IPS DF 4.7 (cell line): ENCODE results near the gene ARFRP1.

Experiments
- DNase-seq: peaks from one replicate; pipeline ENCODE4 v3.0.0-alpha.2; 2013; ENCODE audit warnings: low spot score; ENCODE audit errors: extremely low read depth

ARFRP1 gene

DNA sequence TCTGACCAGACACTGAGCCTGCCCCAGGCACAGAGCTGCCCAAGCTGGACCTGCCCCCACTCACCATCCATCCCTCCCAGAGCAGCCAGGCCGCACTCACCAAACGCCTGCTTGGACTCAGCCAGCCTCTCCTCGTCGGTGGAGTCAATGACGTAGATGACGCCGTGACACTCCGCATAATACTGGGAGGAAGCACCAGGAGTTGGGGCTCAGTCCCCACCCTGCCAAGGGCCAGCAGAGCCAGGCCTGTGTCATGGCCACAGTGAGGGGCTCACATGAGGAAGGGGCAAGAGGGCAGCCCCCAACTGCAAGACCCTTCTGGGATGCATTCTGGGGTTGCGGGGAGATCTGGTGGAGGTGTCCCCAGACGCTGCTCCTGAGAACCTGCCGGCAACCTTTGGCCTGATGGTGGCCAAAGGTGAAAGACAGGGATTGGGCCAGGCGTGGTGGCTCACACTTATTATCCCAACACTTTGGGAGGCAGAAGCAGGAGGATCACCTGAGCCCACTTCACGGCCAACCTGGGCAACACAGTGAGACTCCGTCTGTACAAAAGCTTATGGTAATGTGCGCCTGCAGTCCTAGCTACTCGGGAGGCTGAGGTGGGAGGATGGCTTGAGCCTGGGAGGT is 5.6 kb downstream of the ARFRP1 start:
- DNase-seq, result no peak

DNA sequence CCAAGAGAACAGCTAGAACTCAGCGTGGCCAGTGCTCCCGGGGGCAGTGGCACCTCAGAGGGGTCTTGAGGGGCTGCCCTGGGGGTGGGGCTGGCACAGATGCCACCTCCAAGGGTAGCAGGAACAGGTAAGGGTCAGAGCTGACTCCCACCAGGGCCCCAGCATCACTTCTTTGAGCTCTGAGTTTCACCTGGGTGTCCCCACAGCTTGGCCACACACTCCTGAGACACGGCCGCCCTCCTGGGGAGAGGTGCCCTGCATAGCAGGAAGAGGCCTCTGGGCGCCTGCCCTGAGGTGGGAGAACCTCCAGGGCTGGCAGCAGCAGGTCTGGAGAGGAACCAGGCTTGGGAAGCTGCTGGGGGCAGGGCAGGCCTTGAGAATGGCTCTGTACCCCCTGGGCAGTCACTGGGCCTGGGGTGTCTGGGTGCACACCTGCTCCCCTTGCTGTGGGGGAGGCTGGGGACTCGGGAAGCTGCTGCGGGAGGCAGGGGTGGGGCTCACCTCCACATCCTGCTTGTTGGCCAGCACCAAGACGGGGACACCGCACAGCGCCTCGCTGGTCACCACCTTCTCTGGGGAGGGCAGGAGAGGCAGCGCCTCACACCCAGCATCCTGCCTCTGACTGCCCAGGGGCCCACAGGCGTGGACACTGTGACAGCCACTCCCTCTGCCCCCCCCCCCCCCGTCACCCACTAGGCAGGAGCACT is 6.3 kb downstream of the ARFRP1 start:
- DNase-seq, result no peak

DNA sequence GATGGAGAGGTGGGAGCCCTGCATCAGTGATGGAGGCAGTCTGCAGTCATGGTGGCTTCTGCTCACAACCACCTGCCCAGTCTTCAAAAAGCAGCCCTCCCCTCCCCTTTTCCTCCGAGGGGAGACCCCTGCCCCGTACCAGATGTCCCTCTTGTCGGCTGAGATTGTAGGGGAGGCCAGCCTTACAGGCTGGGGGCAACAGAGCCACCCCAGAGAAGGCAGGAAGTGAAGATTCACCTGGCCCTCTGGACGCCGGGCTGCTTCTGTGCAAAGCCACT is 6.8 kb downstream of the ARFRP1 start:
- DNase-seq, result no peak

DNA sequence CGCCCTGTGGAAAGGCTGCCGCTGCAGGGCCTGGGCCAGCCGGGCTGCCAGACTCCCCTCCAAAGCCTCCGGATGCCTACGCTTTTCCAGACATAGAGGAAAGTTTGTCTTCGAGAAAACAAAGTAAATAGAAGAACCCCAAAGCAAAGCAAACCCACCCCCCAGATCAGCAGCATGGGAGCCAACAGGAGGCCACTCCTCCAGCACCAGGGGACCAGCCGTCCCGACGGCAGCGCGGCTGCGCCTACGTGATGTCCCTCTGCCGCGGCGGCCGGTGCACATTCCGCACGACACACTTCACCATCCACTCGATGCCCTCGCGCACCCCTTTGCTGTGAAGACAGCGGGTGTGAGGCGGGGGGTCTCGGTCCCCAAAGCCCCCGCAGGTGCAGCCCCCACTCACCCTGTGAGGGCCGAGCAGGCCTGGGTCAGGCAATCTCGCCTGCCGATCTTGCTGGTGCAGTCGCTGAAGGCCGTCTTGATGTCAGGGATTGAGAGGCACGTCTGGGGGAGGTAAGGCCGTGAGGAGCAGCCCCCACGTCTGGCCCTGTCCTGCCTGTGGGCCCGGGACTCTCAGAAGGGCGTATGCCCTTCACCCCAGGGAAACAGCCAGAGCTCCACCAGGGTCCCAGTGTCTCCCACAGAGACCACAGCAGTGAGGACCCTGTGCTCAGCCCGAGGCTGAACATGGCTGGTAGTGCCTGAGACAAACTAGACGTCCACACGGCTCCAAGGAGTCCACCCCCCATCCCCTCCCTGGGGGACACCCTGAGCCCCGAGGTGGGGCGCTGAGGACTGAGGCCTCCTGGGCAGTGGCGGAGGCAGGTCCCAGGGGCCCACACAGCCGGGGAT is 7.4 kb downstream of the ARFRP1 start:
- no peak for DNase-seq

DNA sequence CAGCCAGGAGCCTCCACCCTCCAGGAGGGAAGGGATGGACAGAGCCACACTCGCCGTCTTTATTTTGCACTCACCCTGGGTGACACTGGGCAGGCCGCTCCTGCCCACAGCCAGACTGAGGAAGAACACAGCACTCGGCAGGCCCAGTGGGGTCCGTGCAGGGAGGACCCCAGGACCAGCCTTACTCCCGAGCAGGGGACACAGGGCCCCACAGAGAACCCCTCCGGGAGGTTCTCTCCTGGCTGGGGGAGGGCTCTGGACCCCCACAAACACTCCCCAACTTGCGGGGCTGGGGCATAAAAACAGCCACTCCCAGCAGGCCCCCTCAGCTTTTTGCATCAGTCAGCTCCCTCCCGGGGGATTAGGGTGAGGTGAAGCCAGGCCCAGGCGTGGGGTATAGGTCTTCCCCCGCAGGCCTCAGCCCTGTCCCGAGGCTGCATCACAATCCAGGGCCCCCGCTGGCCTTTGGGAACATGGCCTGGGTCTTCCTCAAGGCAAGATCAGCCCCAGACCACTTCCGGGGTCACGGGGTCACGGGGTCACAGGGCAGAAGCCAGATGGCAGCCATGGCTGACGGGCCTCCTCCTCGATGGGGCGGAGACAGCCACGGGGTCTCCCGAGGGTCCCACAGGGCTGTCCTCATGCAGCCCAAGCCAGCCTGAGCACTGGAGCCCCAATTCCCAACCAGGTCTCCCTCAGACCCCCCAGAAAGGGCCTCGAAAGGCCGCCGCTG is 8.1 kb downstream of the ARFRP1 start:
- no peak for DNase-seq

DNA sequence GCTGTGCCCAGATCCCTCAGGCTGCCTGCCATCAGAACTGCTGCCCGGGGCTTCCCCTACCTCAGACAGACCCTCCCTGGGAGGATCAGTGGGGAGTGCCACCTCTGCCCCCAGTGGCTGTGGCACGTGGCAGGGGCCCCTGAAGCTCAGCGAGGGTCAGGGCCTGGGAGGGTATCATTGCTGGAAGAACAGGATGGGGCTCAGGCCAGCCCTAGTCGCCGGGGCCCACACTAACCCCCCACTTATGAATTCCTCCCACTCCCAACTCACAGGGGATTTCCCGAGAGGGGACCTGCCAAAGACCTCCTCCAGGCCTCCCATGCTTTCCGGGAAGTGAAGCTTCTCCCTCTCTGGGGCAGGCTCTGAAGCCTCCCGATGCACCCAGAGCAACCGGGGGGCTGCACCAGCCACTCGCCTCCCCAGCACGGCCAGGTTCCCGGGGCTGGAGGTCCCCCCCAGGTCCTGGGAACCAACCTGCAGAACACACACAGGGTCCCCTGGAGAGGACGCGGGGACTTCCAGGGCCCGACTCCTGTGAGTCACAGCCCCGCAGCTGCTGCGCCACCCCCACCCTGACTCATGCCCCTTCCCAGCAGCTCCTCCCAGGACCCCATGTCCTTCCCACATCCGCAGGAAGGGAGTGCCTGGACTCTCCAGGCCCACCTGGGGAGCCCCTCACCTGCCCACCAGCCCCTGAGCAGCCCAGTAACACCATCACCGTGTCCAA is 8.9 kb downstream of the ARFRP1 start:
- DNase-seq, result no peak

DNA sequence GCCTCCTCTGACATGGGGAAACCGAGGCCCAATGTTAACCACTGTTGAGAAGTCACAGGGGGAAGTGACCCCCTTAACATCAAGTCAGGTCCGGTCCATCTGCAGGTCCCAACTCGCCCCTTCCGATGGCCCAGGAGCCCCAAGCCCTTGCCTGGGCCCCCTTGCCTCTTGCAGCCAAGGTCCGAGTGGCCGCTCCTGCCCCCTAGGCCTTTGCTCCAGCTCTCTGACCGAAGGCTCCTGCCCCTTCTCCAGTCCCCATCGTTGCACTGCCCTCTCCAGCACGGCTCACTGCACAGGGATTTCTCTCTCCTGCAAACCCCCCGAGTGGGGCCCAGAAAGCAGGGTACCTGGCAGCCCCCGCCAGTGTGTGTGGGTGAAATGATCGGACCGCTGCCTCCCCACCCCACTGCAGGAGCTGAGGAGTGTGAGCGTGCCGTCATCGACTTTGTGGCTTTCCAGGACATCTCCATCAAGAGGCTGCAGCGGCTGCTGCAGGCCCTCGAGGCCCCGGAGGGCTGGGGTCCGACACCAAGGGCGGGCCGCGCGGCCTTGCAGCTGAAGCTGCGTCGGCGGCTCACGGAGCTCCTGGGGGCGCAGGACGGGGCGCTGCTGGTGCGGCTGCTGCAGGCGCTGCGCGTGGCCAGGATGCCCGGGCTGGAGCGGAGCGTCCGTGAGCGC is 9.8 kb downstream of the ARFRP1 start:
- no peak for DNase-seq

DNA sequence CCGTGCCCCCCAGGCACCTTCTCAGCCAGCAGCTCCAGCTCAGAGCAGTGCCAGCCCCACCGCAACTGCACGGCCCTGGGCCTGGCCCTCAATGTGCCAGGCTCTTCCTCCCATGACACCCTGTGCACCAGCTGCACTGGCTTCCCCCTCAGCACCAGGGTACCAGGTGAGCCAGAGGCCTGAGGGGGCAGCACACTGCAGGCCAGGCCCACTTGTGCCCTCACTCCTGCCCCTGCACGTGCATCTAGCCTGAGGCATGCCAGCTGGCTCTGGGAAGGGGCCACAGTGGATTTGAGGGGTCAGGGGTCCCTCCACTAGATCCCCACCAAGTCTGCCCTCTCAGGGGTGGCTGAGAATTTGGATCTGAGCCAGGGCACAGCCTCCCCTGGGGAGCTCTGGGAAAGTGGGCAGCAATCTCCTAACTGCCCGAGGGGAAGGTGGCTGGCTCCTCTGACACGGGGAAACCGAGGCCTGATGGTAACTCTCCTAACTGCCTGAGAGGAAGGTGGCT is 10.4 kb downstream of the ARFRP1 start:
- DNase-seq, result no peak

DNA sequence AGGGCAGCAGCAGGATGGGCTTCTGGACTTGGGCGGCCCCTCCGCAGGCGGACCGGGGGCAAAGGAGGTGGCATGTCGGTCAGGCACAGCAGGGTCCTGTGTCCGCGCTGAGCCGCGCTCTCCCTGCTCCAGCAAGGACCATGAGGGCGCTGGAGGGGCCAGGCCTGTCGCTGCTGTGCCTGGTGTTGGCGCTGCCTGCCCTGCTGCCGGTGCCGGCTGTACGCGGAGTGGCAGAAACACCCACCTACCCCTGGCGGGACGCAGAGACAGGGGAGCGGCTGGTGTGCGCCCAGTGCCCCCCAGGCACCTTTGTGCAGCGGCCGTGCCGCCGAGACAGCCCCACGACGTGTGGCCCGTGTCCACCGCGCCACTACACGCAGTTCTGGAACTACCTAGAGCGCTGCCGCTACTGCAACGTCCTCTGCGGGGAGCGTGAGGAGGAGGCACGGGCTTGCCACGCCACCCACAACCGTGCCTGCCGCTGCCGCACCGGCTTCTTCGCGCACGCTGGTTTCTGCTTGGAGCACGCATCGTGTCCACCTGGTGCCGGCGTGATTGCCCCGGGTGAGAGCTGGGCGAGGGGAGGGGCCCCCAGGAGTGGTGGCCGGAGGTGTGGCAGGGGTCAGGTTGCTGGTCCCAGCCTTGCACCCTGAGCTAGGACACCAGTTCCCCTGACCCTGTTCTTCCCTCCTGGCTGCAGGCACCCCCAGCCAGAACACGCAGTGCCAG is 11.0 kb downstream of the ARFRP1 start, which contains the start of gene TNFRSF6B:
Gene TNFRSF6B (plus strand): TSS at position 25 of the 729 bp plus-strand sequence. CDS start 116 bp downstream, at position 141.
- no peak for DNase-seq

DNA sequence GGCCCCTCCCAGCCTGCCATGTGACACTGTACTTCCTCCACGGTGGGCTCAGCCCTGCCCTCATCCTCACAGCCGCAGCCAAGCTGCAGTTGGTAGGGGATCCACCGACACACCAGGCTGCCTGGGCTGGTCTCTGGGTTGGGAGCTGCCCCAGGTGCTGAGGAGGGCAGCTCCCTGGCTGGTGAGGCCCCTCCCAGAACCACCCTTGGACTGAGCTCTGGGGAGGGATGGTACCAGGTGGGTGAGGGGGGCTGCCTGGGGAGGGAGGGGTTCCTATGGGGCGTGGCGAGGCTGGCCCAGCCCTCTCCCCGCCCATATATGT is 11.5 kb downstream of the ARFRP1 start:
- no peak for DNase-seq

DNA sequence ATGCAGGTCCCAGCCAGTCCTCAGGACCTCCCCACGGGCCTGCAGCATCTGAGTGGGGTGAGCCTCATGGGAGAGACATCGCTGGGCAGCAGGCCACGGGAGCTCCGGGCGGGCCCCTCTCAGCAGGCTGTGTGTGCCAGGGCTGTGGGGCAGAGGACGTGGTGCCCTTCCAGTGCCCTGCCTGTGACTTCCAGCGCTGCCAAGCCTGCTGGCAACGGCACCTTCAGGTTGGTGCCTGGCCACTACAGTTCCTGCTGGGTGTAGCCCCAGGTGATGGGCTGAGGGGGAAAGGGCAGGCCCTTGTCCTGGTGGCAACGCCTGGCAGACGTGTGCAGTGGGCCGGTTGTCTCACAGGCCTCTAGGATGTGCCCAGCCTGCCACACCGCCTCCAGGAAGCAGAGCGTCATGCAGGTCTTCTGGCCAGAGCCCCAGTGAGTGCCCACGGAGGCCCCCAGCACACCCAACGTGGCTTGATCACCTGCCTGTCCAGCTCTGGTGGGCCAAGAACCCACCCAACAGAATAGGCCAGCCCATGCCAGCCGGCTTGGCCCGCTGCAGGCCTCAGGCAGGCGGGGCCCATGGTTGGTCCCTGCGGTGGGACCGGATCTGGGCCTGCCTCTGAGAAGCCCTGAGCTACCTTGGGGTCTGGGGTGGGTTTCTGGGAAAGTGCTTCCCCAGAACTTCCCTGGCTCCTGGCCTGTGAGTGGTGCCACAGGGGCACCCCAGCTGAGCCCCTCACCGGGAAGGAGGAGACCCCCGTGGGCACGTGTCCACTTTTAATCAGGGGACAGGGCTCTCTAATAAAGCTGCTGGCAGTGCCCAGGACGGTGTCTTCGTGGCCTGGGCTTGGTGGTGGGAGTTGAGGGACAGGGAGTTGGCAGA is 12.1 kb downstream of the ARFRP1 start:
- no peak for DNase-seq

DNA sequence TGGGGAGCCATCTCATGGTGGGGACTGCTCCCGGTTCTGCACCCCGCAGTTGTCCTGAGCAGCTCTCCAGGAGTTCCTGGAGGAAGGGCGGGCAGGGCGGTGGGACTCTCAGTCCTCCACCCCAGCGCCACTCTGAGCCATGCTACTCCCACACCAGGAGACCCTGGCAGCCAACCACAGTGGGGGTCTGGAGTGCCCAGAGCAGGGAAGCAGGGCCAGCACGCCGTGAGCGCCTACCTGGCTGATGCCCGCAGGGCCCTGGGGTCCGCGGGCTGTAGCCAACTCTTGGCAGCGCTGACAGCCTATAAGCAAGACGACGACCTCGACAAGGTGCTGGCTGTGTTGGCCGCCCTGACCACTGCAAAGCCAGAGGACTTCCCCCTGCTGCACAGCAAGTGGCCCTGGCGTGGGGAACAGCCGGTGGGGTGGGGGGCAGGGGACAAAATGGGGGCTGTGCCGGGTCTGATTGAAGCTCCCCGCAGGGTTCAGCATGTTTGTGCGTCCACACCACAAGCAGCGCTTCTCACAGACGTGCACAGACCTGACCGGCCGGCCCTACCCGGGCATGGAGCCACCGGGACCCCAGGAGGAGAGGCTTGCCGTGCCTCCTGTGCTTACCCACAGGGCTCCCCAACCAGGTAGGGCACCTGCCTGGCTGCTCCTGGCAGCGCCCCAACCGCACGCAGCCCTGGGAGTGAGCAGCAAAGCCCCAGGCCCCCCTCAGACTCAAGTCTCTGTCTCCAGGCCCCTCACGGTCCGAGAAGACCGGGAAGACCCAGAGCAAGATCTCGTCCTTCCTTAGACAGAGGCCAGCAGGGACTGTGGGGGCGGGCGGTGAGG is 13.0 kb downstream of the ARFRP1 start:
- no peak for DNase-seq

DNA sequence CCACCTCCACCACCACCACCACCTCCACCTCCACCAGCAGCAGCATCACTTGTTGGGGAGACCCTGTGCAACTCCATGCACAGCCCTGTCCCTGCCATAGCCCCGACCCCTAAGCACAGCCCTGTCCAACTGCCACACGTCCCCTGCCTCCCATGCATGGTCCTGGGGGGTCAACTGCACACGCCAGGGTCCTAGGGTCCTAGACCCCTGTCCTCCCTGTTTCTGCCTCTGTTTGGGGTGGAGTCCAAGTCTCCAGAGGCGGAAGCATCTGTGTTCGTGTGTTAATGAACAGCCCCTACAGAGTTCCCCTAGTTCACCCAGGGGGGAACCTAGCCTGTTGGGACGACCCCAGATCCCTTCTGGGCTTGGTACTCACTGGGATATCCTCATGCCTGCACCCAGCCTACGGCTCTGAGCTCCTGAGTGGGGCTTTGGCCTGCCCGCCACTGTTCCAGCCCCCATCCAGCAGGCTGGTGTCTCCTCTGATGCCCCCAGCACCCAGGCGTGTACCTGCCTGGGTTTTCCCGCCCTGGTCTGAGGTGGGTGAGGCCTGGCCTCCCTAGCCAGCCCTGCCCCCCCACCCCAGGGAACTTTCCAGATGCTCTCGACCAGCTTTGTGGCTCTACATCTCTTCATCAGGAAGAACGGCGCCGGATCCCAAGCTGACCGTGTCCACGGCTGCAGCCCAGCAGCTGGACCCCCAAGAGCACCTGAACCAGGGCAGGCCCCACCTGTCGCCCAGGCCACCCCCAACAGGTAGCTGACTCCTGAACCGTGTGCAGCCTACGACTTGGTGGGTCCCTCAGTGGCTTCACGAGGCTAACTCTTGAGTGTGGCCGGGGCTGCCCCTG is 13.8 kb downstream of the ARFRP1 start:
- no peak for DNase-seq

DNA sequence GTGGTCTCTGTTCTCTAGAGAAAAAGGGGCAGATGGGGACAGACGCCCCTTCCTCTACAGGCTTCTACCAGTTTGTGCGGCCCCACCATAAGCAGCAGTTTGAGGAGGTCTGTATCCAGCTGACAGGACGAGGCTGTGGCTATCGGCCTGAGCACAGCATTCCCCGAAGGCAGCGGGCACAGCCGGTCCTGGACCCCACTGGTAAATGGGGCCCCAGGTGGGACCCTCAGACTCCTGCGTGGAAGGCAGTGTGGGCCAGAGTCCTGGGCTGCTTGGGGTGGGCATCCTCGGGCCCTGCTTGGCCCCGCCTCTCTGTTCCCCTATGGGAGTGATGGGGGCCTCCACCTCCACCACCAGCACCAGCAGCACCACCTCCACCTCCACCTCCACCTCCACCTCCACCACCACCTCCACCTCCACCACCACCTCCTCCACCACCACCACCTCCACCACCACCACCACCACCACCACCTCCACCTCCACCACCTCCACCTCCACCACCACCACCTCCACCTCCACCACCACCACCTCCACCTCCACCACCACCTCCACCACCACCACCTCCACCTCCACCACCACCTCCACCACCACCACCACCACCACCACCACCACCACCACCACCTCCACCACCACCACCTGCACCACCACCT is 14.6 kb downstream of the ARFRP1 start:
- no peak for DNase-seq

DNA sequence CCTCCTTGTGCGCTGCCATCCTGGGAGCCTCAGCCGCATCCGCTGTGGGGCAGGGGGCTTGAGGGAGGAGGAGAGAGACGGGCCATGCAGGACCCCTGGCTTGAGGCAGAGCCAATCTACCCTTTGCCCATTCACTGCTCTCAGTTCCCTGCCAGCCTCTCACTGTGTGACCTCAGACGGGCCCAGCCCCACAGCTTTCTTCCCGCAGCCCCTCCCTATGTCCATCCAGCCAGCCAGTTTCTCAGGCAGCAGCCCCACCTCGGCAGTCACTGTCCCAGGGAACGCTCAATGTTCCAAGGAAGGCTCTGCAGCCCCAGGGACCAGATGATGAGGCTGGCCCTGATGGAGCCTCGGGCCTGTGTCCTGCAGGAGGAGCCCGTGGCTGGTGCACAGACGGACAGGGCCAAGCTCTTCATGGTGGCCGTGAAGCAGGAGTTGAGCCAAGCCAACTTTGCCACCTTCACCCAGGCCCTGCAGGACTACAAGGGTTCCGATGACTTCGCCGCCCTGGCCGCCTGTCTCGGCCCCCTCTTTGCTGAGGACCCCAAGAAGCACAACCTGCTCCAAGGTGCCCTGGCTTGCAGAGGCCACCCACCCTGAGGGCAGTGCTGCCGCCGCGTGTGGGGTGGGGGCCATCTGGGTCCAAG is 15.2 kb downstream of the ARFRP1 start:
- DNase-seq, result no peak
